Spleen (tissue), 11 donors: ENCODE data around the gene HSD17B1. TPM values are rescaled to one million over a fixed set of nuclear protein-coding genes. Genes with fewer than 3 reads are reported as not detected.

Experiments
- DNase-seq: peaks from one replicate; pipeline ENCODE4 v3.0.0-alpha.2; 2020
- H3K27ac ChIP-seq, 8 donors: fragments of 200-600 bp; sonication (generic) in 7 of 8; 1 replicate in 4 of 8; 2 replicates in 4 of 8; pipeline versions ENCODE4 v1.5.0 to v1.8.0; 2016 to 2021; ENCODE audit warnings: inconsistent platforms in 4 of 8, mild to moderate bottlenecking in 4 of 8, moderate library complexity in 1 of 8
- H3K27me3 ChIP-seq, 7 donors: fragments of 200-600 bp; sonication (generic) in 6 of 7; replicated peaks in 1 of 7; 1 replicate in 4 of 7; 2 replicates in 3 of 7; pipeline versions ENCODE4 v1.5.0 to v1.8.0; 2016 to 2021; ENCODE audit warnings: inconsistent platforms in 3 of 7, mild to moderate bottlenecking in 1 of 7
- H3K36me3 ChIP-seq, 6 donors: fragments of 200-600 bp; sonication (generic) in 5 of 6; 1 replicate in 4 of 6; 2 replicates in 2 of 6; pipeline versions ENCODE4 v1.5.0 to v1.8.0; 2016 to 2021; ENCODE audit warnings: inconsistent platforms in 2 of 6
- H3K4me1 ChIP-seq, 6 donors: fragments of 200-600 bp; sonication (generic) in 5 of 6; 1 replicate in 3 of 6; 2 replicates in 3 of 6; pipeline versions ENCODE4 v1.5.0 to v1.8.0; 2016 to 2021; ENCODE audit warnings: inconsistent platforms in 3 of 6
- H3K4me3 ChIP-seq, 8 donors: fragments of 200-600 bp; sonication (generic) in 7 of 8; 1 replicate in 4 of 8; 2 replicates in 4 of 8; pipeline versions ENCODE4 v1.5.0 to v1.8.0; 2016 to 2021; ENCODE audit warnings: inconsistent platforms in 4 of 8, mild to moderate bottlenecking in 4 of 8, moderate library complexity in 2 of 8
- H3K9me3 ChIP-seq, 8 donors: fragments of 200-600 bp; sonication (generic) in 7 of 8; 1 replicate in 4 of 8; 2 replicates in 4 of 8; pipeline versions ENCODE4 v1.5.0 to v1.8.0; 2016 to 2021; ENCODE audit warnings: inconsistent platforms in 4 of 8
- CTCF ChIP-seq, 11 experiments: fragments of 200-600 bp in 7 of 11; fragments of 450-650 bp in 4 of 11; sonication (generic) in 4 of 11; IDR thresholded peaks in 8 of 11; conservative IDR thresholded peaks in 3 of 11; 1 replicate in 7 of 11; 2 replicates in 4 of 11; pipeline versions ENCODE4 v1.4.0 to v1.8.0; 2016 to 2021; ENCODE audit warnings: antibody characterized with exemption in 11 of 11, inconsistent platforms in 4 of 11, mild to moderate bottlenecking in 1 of 11
- POLR2A ChIP-seq, 3 donors: fragments of 450-650 bp; IDR thresholded peaks; one replicate each; pipeline ENCODE4 v1.5.1; 2017; ENCODE audit warnings: antibody characterized with exemption in 3 of 3, mild to moderate bottlenecking in 1 of 3
- POLR2AphosphoS5 ChIP-seq, 3 donors: sonication (generic); formaldehyde crosslinking; IDR thresholded peaks; one replicate each; pipeline ENCODE4 v1.5.1; 2017; ENCODE audit warnings: antibody characterized with exemption in 3 of 3
- WGBS, 5 donors: extraction: QIAGEN DNeasy Blood & Tissue Kit in 3 of 5; methylation state at CpG; one replicate each; pipeline versions ENCODE4 v1.1.5 to v1.1.7; 2013 to 2018; 5-methylcytosine and 5-hydroxymethylcytosine counted together
- intact Hi-C: fragments of 100-400 bp; cut with DNase I; formaldehyde crosslinking; loops from one replicate; pipeline ENCODE4 v1.15.0; 2023; ENCODE audit warnings: low total_unique reads
- microRNA-seq, 3 donors: library from miRNA; unstranded; fragments of <30 nt; microRNA quantifications; one replicate each; pipeline versions ENCODE4 to v1.1.0, GENCODE V29; 2019 to 2020
- polyA plus RNA-seq, 3 donors: library from polyadenylated mRNA; stranded (reverse); fragments of 200-250 nt; gene quantifications; one replicate each; pipeline ENCODE4 v1.2.1, GENCODE V29; 2013
- total RNA-seq, 7 donors: library from RNA; depleted of rRNA in 3 of 7; stranded (reverse); fragments of >200 nt in 3 of 7; fragmentation: NEBNext Ultra II Directional in 4 of 7; extraction: Animal tissue kit (Norgen Biotek cat#: 25700) in 4 of 7; gene quantifications; one replicate each; pipeline versions ENCODE4 v1.1.0 to v1.2.1, GENCODE V29; 2016 to 2021
- donor health status: healthy with polysubstance abuse.
- donor health status: DM: no; HTN: no; CAD: no; lungs with moderate emphysema.
- donor health status: DM: no; HTN: no; CAD: no.
- donor health status: Bipolar disorder and iron deficiency.
- donor health status: healthy.
- donor health status: DM: no; HTN: no; CAD: no.
- donor health status: DM: yes; HTN: yes; CAD: no.

The HSD17B1 gene
- total and polyA plus RNA-seq, 10 donors, result 0.54 to 5.5 (median 1.3) TPM

DNA sequence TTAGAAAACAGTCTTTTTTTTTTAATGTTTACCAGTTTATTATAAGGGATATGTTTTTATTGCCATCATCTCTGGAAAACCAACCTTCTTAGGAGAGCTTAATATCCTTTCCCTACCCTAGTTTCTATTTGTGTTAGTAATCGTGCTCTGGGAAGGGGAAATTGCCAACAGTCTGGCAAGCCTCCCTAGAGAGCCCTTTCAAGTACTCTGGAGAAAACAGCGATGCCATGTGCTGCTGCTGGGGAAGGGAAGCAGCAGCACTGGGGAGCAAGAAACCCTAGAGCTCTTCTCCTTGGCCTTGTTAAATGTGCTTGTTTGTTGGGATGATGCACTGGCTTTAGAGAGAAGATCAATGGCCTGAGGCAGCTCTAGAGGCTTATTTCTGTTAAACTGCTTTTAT lies 46.2 kb downstream of the HSD17B1 start:
- no peak for DNase-seq
- H3K36me3 ChIP-seq, result peaks cover 0 to 85% (median 10%) of the 10 kb centered on the region in 6 donors
- peaks cover 4 to 57% (median 26%) of the 10 kb centered on the region in 6 donors for H3K4me1 ChIP-seq
- H3K4me3 ChIP-seq, result no peak overlapping the region
- intact Hi-C loops, result no loop called here
- no peaks in the 10 kb centered on the region for H3K27me3 ChIP-seq
- H3K9me3 ChIP-seq, result no peaks in the 10 kb centered on the region
- WGBS, 5 donors, result 34 to 52% (median 43%) methylated on average over 2 of the region's 2 CpGs
- TF ChIP-seq CTCF (IDR thresholded peaks at IDR 0.05 in 8 of 11, conservative IDR thresholded peaks at IDR 0.05 in 3 of 11) (no peak), POLR2A (IDR thresholded peaks at IDR 0.05) (no peak), POLR2AphosphoS5 (IDR thresholded peaks at IDR 0.05) (no peak)
- no peak overlapping the region for H3K27ac ChIP-seq

GRCh38 chr17:42603318-42603717 lies 50.6 kb downstream of the HSD17B1 start:
- peaks cover 0 to 61% (median 2%) of the 10 kb centered on the region in 6 donors for H3K36me3 ChIP-seq
- H3K4me3 ChIP-seq, result no peak overlapping the region
- WGBS, 5 donors, result 83 to 90% (median 87%) methylated on average over 7 of the region's 7 CpGs
- no peak overlapping the region for H3K27ac ChIP-seq
- DNase-seq, result no peak
- H3K9me3 ChIP-seq, result no peaks in the 10 kb centered on the region
- H3K27me3 ChIP-seq, result no peaks in the 10 kb centered on the region
- TF ChIP-seq POLR2AphosphoS5 (IDR thresholded peaks at IDR 0.05) (no peak), CTCF (IDR thresholded peaks at IDR 0.05 in 8 of 11, conservative IDR thresholded peaks at IDR 0.05 in 3 of 11) (no peak), POLR2A (IDR thresholded peaks at IDR 0.05) (no peak)
- H3K4me1 ChIP-seq, result peaks cover 30 to 97% (median 69%) of the 10 kb centered on the region in 6 donors
- intact Hi-C loops, result no loop called here

Small RNA genes within 50 kb of the gene (microRNA-seq; reads per million reads assigned to microRNA genes)
- gene MIR5010, result 6.2 to 10.5 (median 9.8) reads per million in 3 donors

Other genes with a start within 250 kb of the HSD17B1 start
- 100 to 1,000 TPM; 229 to 326 (median 266) TPM for gene STAT3, start 164.5 kb upstream of the HSD17B1 start, total RNA-seq
- 10 to 100 TPM; 18.3 to 49.8 (median 24.1) TPM for gene STAT3, start 164.5 kb upstream of the HSD17B1 start, polyA plus RNA-seq
- gene CAVIN1, start 129.7 kb upstream of the HSD17B1 start, total RNA-seq, result 100 to 1,000 TPM; 129 to 224 (median 150) TPM
- gene CAVIN1, start 129.7 kb upstream of the HSD17B1 start, polyA plus RNA-seq, result 100 to 1,000 TPM in 1 of 3 donors, 10 to 100 TPM in 2; 25.3 to 129 (median 34.7) TPM
- gene ATP6V0A1, start 94.0 kb upstream of the HSD17B1 start, total RNA-seq, result 100 to 1,000 TPM in 5 of 7 donors, 10 to 100 TPM in 2; 87.4 to 140 (median 126) TPM
- gene ATP6V0A1, start 94.0 kb upstream of the HSD17B1 start, polyA plus RNA-seq, result 10 to 100 TPM; 23.0 to 74.0 (median 50.7) TPM
- gene NAGLU, start 16.7 kb upstream of the HSD17B1 start, total RNA-seq, result 10 to 100 TPM; 32.5 to 61.0 (median 48.9) TPM
- gene NAGLU, start 16.7 kb upstream of the HSD17B1 start, polyA plus RNA-seq, result 10 to 100 TPM; 27.3 to 55.2 (median 49.8) TPM
- gene COASY, start 9.2 kb downstream of the HSD17B1 start, total RNA-seq, result 10 to 100 TPM; 32.5 to 68.6 (median 66.5) TPM
- 100 to 1,000 TPM in 1 of 3 donors, 10 to 100 TPM in 2; 50.0 to 104 (median 80.6) TPM for gene COASY, start 9.2 kb downstream of the HSD17B1 start, polyA plus RNA-seq
- gene MLX, start 14.2 kb downstream of the HSD17B1 start, total RNA-seq, result 10 to 100 TPM; 43.0 to 64.4 (median 55.8) TPM
- 10 to 100 TPM; 33.0 to 39.1 (median 33.2) TPM for gene MLX, start 14.2 kb downstream of the HSD17B1 start, polyA plus RNA-seq
- 1 to 10 TPM; 1.9 to 5.6 (median 3.4) TPM for gene PSMC3IP, start 24.8 kb downstream of the HSD17B1 start, total RNA-seq
- gene PSMC3IP, start 24.8 kb downstream of the HSD17B1 start, polyA plus RNA-seq, result 1 to 10 TPM; 3.6 to 4.3 (median 4.0) TPM
- gene RETREG3, start 56.5 kb downstream of the HSD17B1 start, total RNA-seq, result 10 to 100 TPM; 65.8 to 87.5 (median 80.5) TPM
- gene RETREG3, start 56.5 kb downstream of the HSD17B1 start, polyA plus RNA-seq, result 10 to 100 TPM; 20.3 to 30.9 (median 30.3) TPM
- 10 to 100 TPM; 20.4 to 33.8 (median 26.3) TPM for gene TUBG1, start 56.8 kb downstream of the HSD17B1 start, total RNA-seq
- gene TUBG1, start 56.8 kb downstream of the HSD17B1 start, polyA plus RNA-seq, result 10 to 100 TPM in 2 of 3 donors, 1 to 10 TPM in 1; 9.5 to 19.4 (median 16.9) TPM
- 10 to 100 TPM; 13.8 to 24.9 (median 16.6) TPM for gene TUBG2, start 106.4 kb downstream of the HSD17B1 start, total RNA-seq
- 10 to 100 TPM in 1 of 3 donors, 1 to 10 TPM in 2; 4.9 to 12.5 (median 8.4) TPM for gene TUBG2, start 106.4 kb downstream of the HSD17B1 start, polyA plus RNA-seq
- 10 to 100 TPM; 10.8 to 19.5 (median 14.6) TPM for gene PLEKHH3, start 124.1 kb downstream of the HSD17B1 start, total RNA-seq
- gene PLEKHH3, start 124.1 kb downstream of the HSD17B1 start, polyA plus RNA-seq, result 10 to 100 TPM in 2 of 3 donors, 1 to 10 TPM in 1; 9.4 to 16.0 (median 13.1) TPM
- 1 to 10 TPM in 5 of 7 donors, under 1 TPM in 2; 0.51 to 4.7 (median 2.0) TPM for gene CCR10, start 128.9 kb downstream of the HSD17B1 start, total RNA-seq
- gene CCR10, start 128.9 kb downstream of the HSD17B1 start, polyA plus RNA-seq, result 1 to 10 TPM in 1 of 3 donors, under 1 TPM in 2; 0.71 to 1.1 (median 0.76) TPM
- 10 to 100 TPM in 3 of 7 donors, 1 to 10 TPM in 4; 3.9 to 11.2 (median 7.5) TPM for gene CNTNAP1, start 129.6 kb downstream of the HSD17B1 start, total RNA-seq
- gene CNTNAP1, start 129.6 kb downstream of the HSD17B1 start, polyA plus RNA-seq, result 1 to 10 TPM; 1.1 to 3.1 (median 1.6) TPM
- 100 to 1,000 TPM in 1 of 7 donors, 10 to 100 TPM in 6; 62.3 to 104 (median 75.5) TPM for gene EZH1, start 192.1 kb downstream of the HSD17B1 start, total RNA-seq
- gene EZH1, start 192.1 kb downstream of the HSD17B1 start, polyA plus RNA-seq, result 10 to 100 TPM; 24.1 to 27.9 (median 27.1) TPM
- 10 to 100 TPM in 6 of 7 donors, 1 to 10 TPM in 1; 9.7 to 34.3 (median 27.0) TPM for gene RAMP2, start 208.3 kb downstream of the HSD17B1 start, total RNA-seq
- gene RAMP2, start 208.3 kb downstream of the HSD17B1 start, polyA plus RNA-seq, result 10 to 100 TPM; 21.5 to 51.7 (median 36.0) TPM
- 10 to 100 TPM; 29.6 to 41.1 (median 34.5) TPM for gene VPS25, start 220.5 kb downstream of the HSD17B1 start, total RNA-seq
- 10 to 100 TPM; 31.0 to 47.7 (median 41.4) TPM for gene VPS25, start 220.5 kb downstream of the HSD17B1 start, polyA plus RNA-seq
- gene WNK4, start 227.7 kb downstream of the HSD17B1 start, total RNA-seq, result under 1 TPM in 3 of 7 donors, not detected in 4; 0.10 to 0.52 (median 0.41) TPM
- gene WNK4, start 227.7 kb downstream of the HSD17B1 start, polyA plus RNA-seq, result under 1 TPM in 2 of 3 donors, not detected in 1; 0.04 to 0.06 TPM
- gene COA3, start 245.8 kb downstream of the HSD17B1 start, total RNA-seq, result 10 to 100 TPM; 30.0 to 62.0 (median 39.0) TPM
- 100 to 1,000 TPM in 1 of 3 donors, 10 to 100 TPM in 2; 65.6 to 126 (median 97.1) TPM for gene COA3, start 245.8 kb downstream of the HSD17B1 start, polyA plus RNA-seq
- not detected for gene CNTD1, start 245.9 kb downstream of the HSD17B1 start, total RNA-seq
- gene CNTD1, start 245.9 kb downstream of the HSD17B1 start, polyA plus RNA-seq, result under 1 TPM; 0.17 to 0.26 (median 0.24) TPM